Suppressor macrophage treated with lipopolysaccharide for 1 hour (primary cell): ENCODE measurements around the gene GPR141.

ENCODE experiments used
- DNase-seq, 3 donors: peaks; one replicate each; pipeline ENCODE4 v3.0.0-alpha.2; 2020 to 2022

The GPR141 gene

GRCh38 chr7:37683246-37684120, at the start of gene GPR141:
Gene GPR141 (plus strand): TSS chr7:37683766. CDS start chr7:37740394, 56,628 bp downstream.
- peak; percentile 85 to 91 (median 87) for DNase-seq

GRCh38 chr7:37635346-37635745, 48.2 kb upstream of the GPR141 start:
- DNase-seq = peak; percentile 77 to 90 (median 85)

GRCh38 chr7:37642028-37642540, 41.5 kb upstream of the GPR141 start:
- no peak for DNase-seq

- peak in 1 of 3 donors; percentile 22 for DNase-seq
Observed at GRCh38 chr7:37643876-37644275, 39.7 kb upstream of the GPR141 start.

- DNase-seq = peak; percentile 51 to 77 (median 59)
Observed at GRCh38 chr7:37645282-37646050, 38.1 kb upstream of the GPR141 start.

- DNase-seq = no peak
Observed at GRCh38 chr7:37656913-37657530, 26.5 kb upstream of the GPR141 start.

GRCh38 chr7:37657816-37658215, 25.8 kb upstream of the GPR141 start:
- no peak for DNase-seq

- no peak for DNase-seq
Observed at GRCh38 chr7:37659971-37660565, 23.5 kb upstream of the GPR141 start.

GRCh38 chr7:37660614-37661013, 23.0 kb upstream of the GPR141 start:
- DNase-seq = no peak

- DNase-seq = peak; percentile 73 to 76 (median 73)
Observed at GRCh38 chr7:37663693-37664092, 19.9 kb upstream of the GPR141 start.

- DNase-seq = no peak
Observed at GRCh38 chr7:37665352-37666022, 18.1 kb upstream of the GPR141 start.

- peak; percentile 61 to 82 (median 80) for DNase-seq
Observed at GRCh38 chr7:37666026-37666799, 17.4 kb upstream of the GPR141 start.

GRCh38 chr7:37669818-37670217, 13.7 kb upstream of the GPR141 start:
- no peak for DNase-seq

- peak; percentile 87 to 94 (median 89) for DNase-seq
Observed at GRCh38 chr7:37670436-37670835, 13.1 kb upstream of the GPR141 start.

- peak in 1 of 3 donors; percentile 41 for DNase-seq
Observed at GRCh38 chr7:37671876-37672275, 11.7 kb upstream of the GPR141 start.

- no peak for DNase-seq
Observed at GRCh38 chr7:37672926-37673325, 10.6 kb upstream of the GPR141 start.

GRCh38 chr7:37673523-37673922, 10.0 kb upstream of the GPR141 start:
- no peak for DNase-seq

GRCh38 chr7:37674531-37674930, 9.0 kb upstream of the GPR141 start:
- DNase-seq = peak; percentile 72 to 89 (median 85)

- DNase-seq = peak; percentile 82 to 88 (median 82)
Observed at GRCh38 chr7:37675749-37676148, 7.8 kb upstream of the GPR141 start.

GRCh38 chr7:37684927-37685326, 1.4 kb downstream of the GPR141 start:
- no peak for DNase-seq
